HepG2 (cell line): Measurements from ENCODE around the gene MLX. TPM values are rescaled to one million over a fixed set of nuclear protein-coding genes. Genes with fewer than 3 reads are reported as not detected.

ENCODE experiments used
- BCL6 ChIP-seq: IDR thresholded peaks from 2 replicates; pipeline ENCODE4 v1.6.1; 2016; ENCODE audit warnings: missing genetic modification reagents, missing compliant biosample characterization
- FOSL2 ChIP-seq: sonication (generic); formaldehyde crosslinking; IDR thresholded peaks from 2 replicates; pipeline ENCODE4 v1.4.0; 2020; ENCODE audit warnings: missing genetic modification reagents
- GFI1 ChIP-seq: sonication (generic); formaldehyde crosslinking; IDR thresholded peaks from 2 replicates; pipeline ENCODE4 v1.5.0; 2020; ENCODE audit warnings: missing genetic modification reagents, mild to moderate bottlenecking, borderline replicate concordance
- HOXD1 ChIP-seq: sonication (generic); formaldehyde crosslinking; IDR thresholded peaks from 2 replicates; pipeline ENCODE4 v1.5.0; 2020; ENCODE audit warnings: missing genetic modification reagents
- KDM4B ChIP-seq: sonication (generic); formaldehyde crosslinking; IDR thresholded peaks from 2 replicates; pipeline ENCODE4 v1.4.0; 2020; ENCODE audit warnings: missing genetic modification reagents
- MXI1 ChIP-seq: IDR thresholded peaks from 3 replicates; pipeline ENCODE4 v1.6.1; 2012; ENCODE audit warnings: low read depth, low read length, inconsistent platforms, borderline replicate concordance
- ONECUT2 ChIP-seq: sonication (generic); formaldehyde crosslinking; IDR thresholded peaks from 2 replicates; pipeline ENCODE4 v1.4.0; 2020; ENCODE audit warnings: missing genetic modification reagents
- SMAD9 ChIP-seq: sonication (generic); formaldehyde crosslinking; IDR thresholded peaks from 2 replicates; pipeline ENCODE4 v1.5.1; 2020; ENCODE audit warnings: mild to moderate bottlenecking, missing genetic modification reagents
- SMC3 ChIP-seq: IDR thresholded peaks from 2 replicates; pipeline ENCODE4 v1.6.1; 2011; ENCODE audit warnings: low read length, improper control_type of control experiment
- SMYD3 ChIP-seq: sonication (generic); formaldehyde crosslinking; IDR thresholded peaks from 2 replicates; pipeline ENCODE4 v1.8.1; 2023; ENCODE audit warnings: mild to moderate bottlenecking, missing genetic modification reagents
- STAT6 ChIP-seq: sonication (generic); formaldehyde crosslinking; IDR thresholded peaks from 2 replicates; pipeline ENCODE4 v1.4.0; 2020; ENCODE audit warnings: missing genetic modification reagents, mild to moderate bottlenecking, borderline replicate concordance
- ZFP36L1 ChIP-seq: sonication (generic); formaldehyde crosslinking; IDR thresholded peaks from 2 replicates; pipeline ENCODE4 v1.8.0; 2022; ENCODE audit warnings: mild to moderate bottlenecking, missing genetic modification reagents, moderate library complexity
- ZNF282 ChIP-seq: fragments of 450-650 bp; IDR thresholded peaks from 2 replicates; pipeline ENCODE4 v1.6.1; 2018; ENCODE audit not compliant: partially characterized antibody
- ZNF460 ChIP-seq: sonication (generic); formaldehyde crosslinking; IDR thresholded peaks from 2 replicates; pipeline ENCODE4 v1.5.1; 2020; ENCODE audit warnings: missing genetic modification reagents, mild to moderate bottlenecking, borderline replicate concordance
- ZNF570 ChIP-seq: sonication (generic); formaldehyde crosslinking; IDR thresholded peaks from 2 replicates; pipeline ENCODE4 v1.4.0; 2020; ENCODE audit warnings: mild to moderate bottlenecking, missing genetic modification reagents, borderline replicate concordance
- ZNF589 ChIP-seq: sonication (generic); formaldehyde crosslinking; conservative IDR thresholded peaks from 2 replicates; pipeline ENCODE4 v1.8.0; 2022; ENCODE audit warnings: mild to moderate bottlenecking, moderate library complexity, missing genetic modification reagents
- ZNF607 ChIP-seq: sonication (generic); formaldehyde crosslinking; IDR thresholded peaks from 2 replicates; pipeline ENCODE4 v1.5.1; 2020; ENCODE audit warnings: missing genetic modification reagents, mild to moderate bottlenecking, borderline replicate concordance
- ZSCAN30 ChIP-seq: sonication (generic); formaldehyde crosslinking; IDR thresholded peaks from 2 replicates; pipeline ENCODE4 v1.5.0; 2020; ENCODE audit warnings: mild to moderate bottlenecking, missing genetic modification reagents
- polyA plus RNA-seq, 8 experiments: library from polyadenylated mRNA; depleted of rRNA in 3 of 8; stranded (reverse) in 7 of 8; unstranded in 1 of 8; fragments of >200 nt; fragmentation: Illumina TruSeq in 4 of 8; extraction: Trizol in 4 of 8; gene quantifications; 2 replicates each; pipeline versions ENCODE4 v1.2.1 to v1.2.3, GENCODE V29; 2011 to 2016; ENCODE audit warnings: low read depth in 4 of 8, missing spikeins in 1 of 8, mixed read lengths in 1 of 8; ENCODE audit not compliant: insufficient read depth in 1 of 8
- total RNA-seq, 5 experiments: library from RNA; depleted of rRNA; stranded (reverse); fragments of >200 nt; fragmentation: Illumina TruSeq; extraction: Trizol; gene quantifications; 2 replicates each; pipeline ENCODE4 v1.2.3, GENCODE V29; 2016; ENCODE audit warnings: low read depth in 1 of 5
- TF ChIP-seq, protein P1 (sequence below): sonication (generic); formaldehyde crosslinking; conservative IDR thresholded peaks from 2 replicates; pipeline ENCODE4 v1.8.0; 2022; ENCODE audit warnings: mild to moderate bottlenecking, moderate library complexity, missing genetic modification reagents
- TF ChIP-seq, protein P2 (sequence below): sonication (generic); formaldehyde crosslinking; conservative IDR thresholded peaks from 2 replicates; pipeline ENCODE4 v1.4.0; 2020; ENCODE audit warnings: missing genetic modification reagents

MLX gene
- total and polyA plus RNA-seq, 2 of the 13 experiments (the other 11 are each of a cell fraction or from before 2014, with no cell fraction given) = 38.9 to 74.4 TPM

DNA sequence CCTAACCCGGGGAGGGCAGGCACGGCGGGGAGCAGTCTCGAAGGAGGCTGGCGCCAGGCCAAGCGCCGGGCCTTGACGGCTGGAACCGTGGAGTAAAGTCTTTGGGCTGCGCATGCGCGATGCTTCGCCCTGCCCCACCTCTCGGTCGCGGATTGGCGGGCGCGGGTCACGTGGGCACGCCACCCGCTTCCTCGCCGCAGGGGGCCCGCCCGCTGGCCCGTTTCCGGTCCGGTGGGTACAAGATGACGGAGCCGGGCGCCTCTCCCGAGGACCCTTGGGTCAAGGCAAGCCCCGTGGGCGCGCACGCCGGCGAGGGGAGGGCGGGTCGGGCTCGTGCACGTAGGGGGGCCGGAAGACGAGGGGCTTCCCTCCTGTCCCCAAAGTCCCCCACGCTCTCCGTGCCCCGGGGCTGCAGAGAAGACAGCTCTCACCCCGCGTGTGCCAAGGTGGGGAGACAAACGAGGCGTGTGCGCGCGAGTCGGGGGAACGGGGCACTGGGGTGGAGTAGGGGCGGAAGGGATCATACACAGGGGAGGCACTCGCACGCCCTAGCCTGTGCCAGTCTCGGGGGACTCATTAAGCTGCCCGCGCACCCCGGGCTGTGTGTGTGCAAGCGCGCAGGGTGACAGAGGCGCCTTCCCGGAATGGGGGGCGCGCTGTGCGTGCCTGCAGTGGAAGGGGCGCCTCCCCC, at the start of gene MLX (continued):
- TF ChIP-seq GFI1 (CRISPR knock-in tag) = peak; percentile 88
- no peak for TF ChIP-seq ZSCAN30
- no peak for TF ChIP-seq ZNF282
- TF ChIP-seq ZNF570 = peak; percentile 86; the same call in 1 of the 2 replicates
- peak; percentile 32; the same call in 1 of the 2 replicates for TF ChIP-seq HOXD1 (CRISPR knock-in tag)
- TF ChIP-seq ZNF607 = peak; percentile 88
- TF ChIP-seq ZNF460 (CRISPR knock-in tag) = no peak
- TF ChIP-seq SMAD9 (CRISPR knock-in tag) = peak; percentile 51; the same call in 1 of the 2 replicates
- TF ChIP-seq, protein P1, sequence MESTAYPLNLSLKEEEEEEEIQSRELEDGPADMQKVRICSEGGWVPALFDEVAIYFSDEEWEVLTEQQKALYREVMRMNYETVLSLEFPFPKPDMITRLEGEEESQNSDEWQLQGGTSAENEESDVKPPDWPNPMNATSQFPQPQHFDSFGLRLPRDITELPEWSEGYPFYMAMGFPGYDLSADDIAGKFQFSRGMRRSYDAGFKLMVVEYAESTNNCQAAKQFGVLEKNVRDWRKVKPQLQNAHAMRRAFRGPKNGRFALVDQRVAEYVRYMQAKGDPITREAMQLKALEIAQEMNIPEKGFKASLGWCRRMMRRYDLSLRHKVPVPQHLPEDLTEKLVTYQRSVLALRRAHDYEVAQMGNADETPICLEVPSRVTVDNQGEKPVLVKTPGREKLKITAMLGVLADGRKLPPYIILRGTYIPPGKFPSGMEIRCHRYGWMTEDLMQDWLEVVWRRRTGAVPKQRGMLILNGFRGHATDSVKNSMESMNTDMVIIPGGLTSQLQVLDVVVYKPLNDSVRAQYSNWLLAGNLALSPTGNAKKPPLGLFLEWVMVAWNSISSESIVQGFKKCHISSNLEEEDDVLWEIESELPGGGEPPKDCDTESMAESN (CRISPR knock-in tag) = peak; percentile 82
- TF ChIP-seq ZNF589 (CRISPR knock-in tag) = peak; percentile 82; the same call in 1 of the 2 replicates
- TF ChIP-seq SMYD3 (CRISPR knock-in tag) = peak; percentile 98
- TF ChIP-seq, protein P2, sequence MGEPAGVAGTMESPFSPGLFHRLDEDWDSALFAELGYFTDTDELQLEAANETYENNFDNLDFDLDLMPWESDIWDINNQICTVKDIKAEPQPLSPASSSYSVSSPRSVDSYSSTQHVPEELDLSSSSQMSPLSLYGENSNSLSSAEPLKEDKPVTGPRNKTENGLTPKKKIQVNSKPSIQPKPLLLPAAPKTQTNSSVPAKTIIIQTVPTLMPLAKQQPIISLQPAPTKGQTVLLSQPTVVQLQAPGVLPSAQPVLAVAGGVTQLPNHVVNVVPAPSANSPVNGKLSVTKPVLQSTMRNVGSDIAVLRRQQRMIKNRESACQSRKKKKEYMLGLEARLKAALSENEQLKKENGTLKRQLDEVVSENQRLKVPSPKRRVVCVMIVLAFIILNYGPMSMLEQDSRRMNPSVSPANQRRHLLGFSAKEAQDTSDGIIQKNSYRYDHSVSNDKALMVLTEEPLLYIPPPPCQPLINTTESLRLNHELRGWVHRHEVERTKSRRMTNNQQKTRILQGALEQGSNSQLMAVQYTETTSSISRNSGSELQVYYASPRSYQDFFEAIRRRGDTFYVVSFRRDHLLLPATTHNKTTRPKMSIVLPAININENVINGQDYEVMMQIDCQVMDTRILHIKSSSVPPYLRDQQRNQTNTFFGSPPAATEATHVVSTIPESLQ (CRISPR knock-in tag) = 0 out of 2 replicates have a peak, but pooled peaks have one; percentile 21
- TF ChIP-seq MXI1 = peak; percentile 72; the same call in 1 of the 3 replicates
- TF ChIP-seq ZFP36L1 = no peak; the same call in 1 of the 2 replicates
- no peak for TF ChIP-seq SMC3
- TF ChIP-seq KDM4B (CRISPR knock-in tag) = no peak; the same call in none of the 2 replicates
- TF ChIP-seq BCL6 (CRISPR knock-in tag) = peak; percentile 26
- peak; percentile 58 for TF ChIP-seq FOSL2
- TF ChIP-seq STAT6 (CRISPR knock-in tag) = peak; percentile 80; the same call in 1 of the 2 replicates
- no peak for TF ChIP-seq ONECUT2 (CRISPR knock-in tag)
